Panc1 (cell line): ENCODE measurements around the gene QRFP. TPM values are rescaled to one million over a fixed set of nuclear protein-coding genes. Genes with fewer than 3 reads are reported as not detected.
A peak's percentile ranks its signal among the peaks of the same experiment; 100 is the strongest.

Source experiments
- ATAC-seq: fragments of 200-7000 bp; cut with Tn5 transposase; 2 replicates; pipeline ENCODE4 v1.9.1; 2020; ENCODE audit warnings: mild to moderate bottlenecking, moderate library complexity
- BruUV-seq: library from RNA; stranded (reverse); fragments of 400-500 nt; replicated peaks from 2 replicates; lab custom pipeline; 2021; lab: Mats Ljungman, UMichigan
- CTCF ChIA-PET: fragments of 300-600 bp; sonication (Branson Sonifier 250); formaldehyde crosslinking; loops from one replicate; lab custom pipeline; 2022; ENCODE audit warnings: antibody characterized with exemption; lab: Charles Lee
- POLR2A ChIA-PET: fragments of 300-600 bp; sonication (Branson Sonifier 250); formaldehyde crosslinking; loops from one replicate; lab custom pipeline; 2022; ENCODE audit warnings: antibody characterized with exemption; lab: Charles Lee
- DNase-seq: peaks from one replicate; pipeline ENCODE4 v3.0.0-alpha.2; 2010; ENCODE audit warnings: low read depth, low spot score
- H3K27ac ChIP-seq: 2 replicates; pipeline ENCODE4 v1.5.1; 2011; ENCODE audit warnings: mild to moderate bottlenecking, low read length, inconsistent platforms
- H3K27me3 ChIP-seq: fragments of 200-500 bp; sonication (Bioruptor generic); 2 replicates; pipeline ENCODE4 v1.6.0; 2014; ENCODE audit warnings: low read length, inconsistent platforms; ENCODE audit not compliant: control insufficient read depth, insufficient read depth
- H3K36me3 ChIP-seq: fragments of 200-500 bp; sonication (Bioruptor generic); 2 replicates; pipeline ENCODE4 v1.5.1; 2014; ENCODE audit warnings: inconsistent platforms, mild to moderate bottlenecking, low read length, moderate library complexity; ENCODE audit not compliant: control insufficient read depth, insufficient read depth
- H3K4me1 ChIP-seq: 2 replicates; pipeline ENCODE4 v1.5.1; 2011; ENCODE audit warnings: inconsistent platforms, mild to moderate bottlenecking, low read length, moderate library complexity; ENCODE audit not compliant: control insufficient read depth, insufficient read depth
- H3K4me3 ChIP-seq, 2 experiments: 2 replicates each; pipeline ENCODE4 v1.5.1; 2011 to 2012; ENCODE audit warnings: low read depth in 2 of 2, low read length in 2 of 2, mild to moderate bottlenecking in 2 of 2, inconsistent platforms in 1 of 2, moderate library complexity in 1 of 2
- H3K9me3 ChIP-seq: fragments of 200-500 bp; sonication (Bioruptor generic); 2 replicates; pipeline ENCODE4 v1.5.1; 2014; ENCODE audit warnings: low read depth, mild to moderate bottlenecking, inconsistent platforms, low read length, moderate library complexity; ENCODE audit not compliant: control insufficient read depth, insufficient read depth
- POLR2AphosphoS5 ChIP-seq: IDR thresholded peaks from 2 replicates; pipeline ENCODE4 v1.6.1; 2012; ENCODE audit warnings: mild to moderate bottlenecking, low read depth, low read length, moderate library complexity
- REST ChIP-seq, 2 experiments: IDR thresholded peaks; 2 replicates each; pipeline ENCODE4 v1.6.1; 2011 to 2012; ENCODE audit warnings: low read depth in 2 of 2, control low read depth in 1 of 2, low read length in 1 of 2, mild to moderate bottlenecking in 1 of 2, moderate library complexity in 1 of 2; ENCODE audit not compliant: insufficient read depth in 1 of 2
- SIN3A ChIP-seq: IDR thresholded peaks from 2 replicates; pipeline ENCODE4 v1.6.1; 2012; ENCODE audit warnings: low read depth, mild to moderate bottlenecking, low read length, moderate library complexity, borderline replicate concordance; ENCODE audit not compliant: insufficient read depth
- TCF7L2 ChIP-seq: IDR thresholded peaks from 2 replicates; pipeline ENCODE4 v1.6.1; 2011; ENCODE audit warnings: mild to moderate bottlenecking, low read depth, low read length, inconsistent platforms
- in situ Hi-C: cut with HindIII; loops from 2 replicates; pipeline ENCODE4 v1.10.0; 2016; ENCODE audit warnings: low sequenced_read_pairs, low pct_unique_long_range_greater_than_20kb
- intact Hi-C: fragments of 100-400 bp; cut with micrococcal nuclease; formaldehyde crosslinking; loops from one replicate; pipeline ENCODE4 v1.10.0; 2022; ENCODE audit not compliant: unreplicated experiment
- total RNA-seq: library from RNA; stranded (reverse); gene quantifications from one replicate; pipeline ENCODE4 v1.2.1, GENCODE V29; 2021; ENCODE audit not compliant: unreplicated experiment
- TF ChIP-seq, protein P1 (sequence below): fragments of 450-650 bp; IDR thresholded peaks from 2 replicates; pipeline ENCODE4 v1.5.1; 2017; ENCODE audit warnings: mild to moderate bottlenecking

The QRFP gene
- total RNA-seq, 1 experiment from 2014 or later = not detected

DNA sequence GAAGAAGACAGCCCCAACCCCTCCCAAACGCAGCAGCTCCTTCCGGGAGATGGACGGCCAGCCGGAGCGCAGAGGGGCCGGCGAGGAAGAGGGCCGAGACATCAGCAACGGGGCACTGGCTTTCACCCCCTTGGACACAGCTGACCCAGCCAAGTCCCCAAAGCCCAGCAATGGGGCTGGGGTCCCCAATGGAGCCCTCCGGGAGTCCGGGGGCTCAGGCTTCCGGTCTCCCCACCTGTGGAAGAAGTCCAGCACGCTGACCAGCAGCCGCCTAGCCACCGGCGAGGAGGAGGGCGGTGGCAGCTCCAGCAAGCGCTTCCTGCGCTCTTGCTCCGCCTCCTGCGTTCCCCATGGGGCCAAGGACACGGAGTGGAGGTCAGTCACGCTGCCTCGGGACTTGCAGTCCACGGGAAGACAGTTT is 12.5 kb downstream of the QRFP start:
- in situ Hi-C loops = no loop called here
- intact Hi-C loops = no loop called here
- ChIA-PET CTCF (no interaction called here), POLR2A (no interaction called here)
- H3K4me3 ChIP-seq = no peak overlapping the region
- TSS peak; percentile 4 for BruUV-seq
- H3K27ac ChIP-seq = no peak overlapping the region
- DNase-seq (no peak), ATAC-seq (no peak)
- H3K27me3 ChIP-seq = no peaks in the 10 kb centered on the region
- no peaks in the 10 kb centered on the region for H3K9me3 ChIP-seq
- H3K4me1 ChIP-seq = no peaks in the 10 kb centered on the region
- H3K36me3 ChIP-seq = peaks cover 5% of the 10 kb centered on the region
- no peak for TF ChIP-seq TCF7L2
- TF ChIP-seq, protein P1, sequence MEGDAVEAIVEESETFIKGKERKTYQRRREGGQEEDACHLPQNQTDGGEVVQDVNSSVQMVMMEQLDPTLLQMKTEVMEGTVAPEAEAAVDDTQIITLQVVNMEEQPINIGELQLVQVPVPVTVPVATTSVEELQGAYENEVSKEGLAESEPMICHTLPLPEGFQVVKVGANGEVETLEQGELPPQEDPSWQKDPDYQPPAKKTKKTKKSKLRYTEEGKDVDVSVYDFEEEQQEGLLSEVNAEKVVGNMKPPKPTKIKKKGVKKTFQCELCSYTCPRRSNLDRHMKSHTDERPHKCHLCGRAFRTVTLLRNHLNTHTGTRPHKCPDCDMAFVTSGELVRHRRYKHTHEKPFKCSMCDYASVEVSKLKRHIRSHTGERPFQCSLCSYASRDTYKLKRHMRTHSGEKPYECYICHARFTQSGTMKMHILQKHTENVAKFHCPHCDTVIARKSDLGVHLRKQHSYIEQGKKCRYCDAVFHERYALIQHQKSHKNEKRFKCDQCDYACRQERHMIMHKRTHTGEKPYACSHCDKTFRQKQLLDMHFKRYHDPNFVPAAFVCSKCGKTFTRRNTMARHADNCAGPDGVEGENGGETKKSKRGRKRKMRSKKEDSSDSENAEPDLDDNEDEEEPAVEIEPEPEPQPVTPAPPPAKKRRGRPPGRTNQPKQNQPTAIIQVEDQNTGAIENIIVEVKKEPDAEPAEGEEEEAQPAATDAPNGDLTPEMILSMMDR = no peak
- no peak for TF ChIP-seq POLR2AphosphoS5
- no peak for TF ChIP-seq SIN3A
- TF ChIP-seq REST (IDR thresholded peaks at IDR 0.05; ENCODE audit: insufficient read depth in 1 of 2, low read depth in 2 of 2, low read length in 1 of 2) = no peak

GRCh38 chr9:130883479-130883878 is 13.1 kb downstream of the QRFP start:
- no peak for ATAC-seq
- CTCF ChIA-PET = no interaction called here
- Histone ChIP-seq H3K4me3 (no peak overlapping the region), H3K36me3 (peaks cover 7% of the 10 kb centered on the region), H3K9me3 (no peaks in the 10 kb centered on the region), H3K4me1 (no peaks in the 10 kb centered on the region), H3K27ac (no peak overlapping the region), H3K27me3 (no peaks in the 10 kb centered on the region)
- POLR2A ChIA-PET = interaction anchor here (0.7 kb wide), 1 partner anchor 180 kb away, joined by 5 read pairs; no protein-coding TSS in a partner anchor
- no TSS peak for BruUV-seq
- intact Hi-C loops (no loop called here), in situ Hi-C loops (no loop called here)
- TF ChIP-seq POLR2AphosphoS5 (no peak), REST (IDR thresholded peaks at IDR 0.05; ENCODE audit: insufficient read depth in 1 of 2, low read depth in 2 of 2, low read length in 1 of 2) (no peak), SIN3A (no peak), TCF7L2 (no peak)
- TF ChIP-seq, protein P1 = no peak
- DNase-seq = no peak
